Measurements from ENCODE around the gene ANKDD1A.

ANKDD1A gene

GRCh38 chr15:64896371-64897069 is 15.2 kb upstream of the ANKDD1A start:
- no peak for DNase-seq

- DNase-seq: peak; percentile 46
These were observed 14.2 kb upstream of the ANKDD1A start for GRCh38 chr15:64897345-64897985.

GRCh38 chr15:64898406-64898805 is 13.3 kb upstream of the ANKDD1A start:
- no peak for DNase-seq

GRCh38 chr15:64901141-64901540 is 10.6 kb upstream of the ANKDD1A start:
- DNase-seq: no peak

DNA sequence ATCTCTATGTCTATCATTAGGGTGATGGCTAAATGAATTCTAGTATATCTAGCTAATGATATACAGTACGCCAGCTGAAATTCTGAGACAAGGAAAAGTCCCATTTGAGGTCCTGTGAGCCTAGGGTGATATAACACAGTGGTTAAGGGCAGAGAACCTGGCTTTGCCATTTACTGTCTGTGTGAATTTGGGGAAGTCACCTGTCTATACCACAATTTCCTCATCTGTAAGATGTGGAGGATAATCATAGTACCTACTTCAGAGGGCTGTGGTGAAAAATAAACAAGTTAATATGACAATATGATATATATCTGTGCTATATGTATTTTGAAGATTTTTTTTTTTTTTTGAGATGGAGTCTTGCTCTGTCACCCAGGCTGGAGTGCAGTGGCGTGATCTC is 9.8 kb upstream of the ANKDD1A start:
- no peak for DNase-seq

- DNase-seq: no peak
These were observed 8.8 kb upstream of the ANKDD1A start for GRCh38 chr15:64902863-64903262.

- no peak for DNase-seq
These were observed 8.3 kb upstream of the ANKDD1A start for GRCh38 chr15:64903326-64903950.

DNA sequence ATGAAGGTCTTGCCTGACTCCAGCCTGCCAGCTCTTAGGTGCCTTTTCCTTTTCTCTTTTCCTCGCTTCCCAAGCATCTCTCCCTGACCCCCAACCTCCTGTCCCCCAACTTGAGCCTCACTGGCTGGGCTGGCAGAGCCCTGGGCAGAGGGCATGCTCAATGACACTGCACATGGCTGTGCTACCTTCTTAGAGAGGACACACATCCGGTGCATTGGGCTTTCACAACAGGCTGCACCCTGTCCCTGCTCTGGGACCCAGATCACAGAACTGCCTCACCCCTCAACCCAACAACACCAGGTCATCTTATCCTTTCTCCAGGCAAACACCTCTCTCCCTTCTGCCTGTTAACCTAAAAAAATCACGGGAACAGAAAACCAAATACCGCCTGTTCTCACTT is 7.5 kb upstream of the ANKDD1A start:
- no peak for DNase-seq

DNA sequence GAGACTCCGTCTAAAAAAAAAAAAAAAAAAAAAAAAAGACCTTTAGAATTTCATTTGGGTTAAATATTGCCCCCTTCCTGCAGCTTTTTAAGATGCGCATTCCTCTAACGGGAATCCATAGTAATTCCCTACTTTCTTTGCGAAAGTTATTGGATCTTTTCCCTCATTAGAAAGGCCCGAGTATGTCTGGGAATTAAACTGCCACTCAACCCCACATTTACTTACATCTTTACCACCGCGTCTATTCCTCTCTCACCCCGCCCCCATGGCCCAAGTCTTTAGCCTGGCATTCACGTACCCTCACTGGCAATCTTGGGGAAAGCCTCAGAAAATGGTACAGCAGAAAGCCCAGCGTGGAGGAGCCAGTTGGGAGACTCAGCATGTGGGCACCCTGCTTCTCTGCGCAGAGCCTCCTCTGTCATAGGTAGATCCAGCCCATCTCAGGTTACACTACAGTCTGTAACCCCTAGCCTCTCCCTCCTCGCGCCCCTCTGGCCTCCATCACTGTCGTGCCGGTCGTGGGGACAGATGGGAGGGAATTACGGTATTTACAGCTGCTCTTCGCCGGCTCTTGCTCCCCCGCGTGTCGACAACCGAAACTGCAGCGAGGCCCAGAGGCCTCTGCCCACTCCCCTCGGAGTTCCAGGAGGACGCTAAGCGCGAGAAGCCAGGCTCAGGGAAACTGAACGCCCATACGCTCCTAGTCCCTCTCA is 6.4 kb upstream of the ANKDD1A start:
- DNase-seq: peak; percentile 76

DNA sequence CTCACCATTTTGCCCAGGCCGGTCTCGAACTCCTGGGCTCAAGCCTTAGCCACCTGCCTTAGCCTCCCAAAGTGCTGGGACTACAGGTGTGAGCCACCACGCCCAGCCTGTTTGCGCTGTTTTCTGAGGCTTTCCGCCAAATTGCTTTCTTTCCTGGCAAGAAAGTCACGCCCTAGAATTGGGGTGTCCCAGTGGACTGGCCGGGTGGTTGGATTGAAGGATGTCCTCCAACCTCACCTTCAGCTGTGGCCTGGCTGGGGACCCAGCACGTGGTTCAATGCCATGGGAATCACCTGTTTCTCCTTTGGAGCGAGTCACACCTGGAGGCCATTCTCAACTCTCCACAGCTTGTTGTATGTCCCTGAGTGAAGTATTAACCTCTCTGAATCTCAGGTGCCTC is 5.8 kb upstream of the ANKDD1A start:
- no peak for DNase-seq

DNA sequence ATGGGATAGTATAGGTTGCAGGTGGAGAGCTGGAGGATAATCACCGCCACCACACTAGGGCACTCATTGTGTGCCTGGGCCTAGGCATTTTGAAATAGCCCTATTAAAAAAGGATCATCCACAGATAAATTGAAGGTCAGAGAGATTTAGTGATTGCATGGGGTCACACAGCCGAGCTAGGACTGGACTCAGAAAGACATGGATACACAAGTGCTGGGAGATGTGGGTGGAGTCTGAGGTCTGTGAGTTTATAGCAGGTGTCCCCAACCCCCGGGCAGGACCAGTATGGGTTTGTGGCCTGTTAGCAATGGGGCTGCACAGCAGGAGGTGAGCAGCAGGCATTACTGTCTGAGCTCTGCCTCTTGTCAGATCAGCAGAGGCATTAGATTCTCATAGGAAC is 5.3 kb upstream of the ANKDD1A start:
- no peak for DNase-seq

DNA sequence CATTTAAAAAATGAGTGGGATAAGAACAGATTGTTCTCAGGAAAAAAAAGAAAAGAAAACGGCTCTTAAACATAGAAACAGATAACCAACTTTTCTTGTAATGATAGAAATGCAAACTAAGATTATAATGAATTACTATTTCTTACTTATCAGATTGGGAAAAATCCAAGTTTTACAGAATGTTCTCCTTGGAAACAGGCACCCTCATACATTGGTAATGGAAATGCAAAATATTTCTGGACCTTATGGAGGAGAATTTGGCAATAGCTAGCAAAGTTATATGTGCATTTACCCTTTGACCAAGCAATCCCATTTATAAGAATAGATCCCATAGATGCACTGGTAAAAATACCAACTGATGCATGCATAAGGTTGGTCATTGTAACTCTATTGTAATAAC is 3.7 kb upstream of the ANKDD1A start:
- DNase-seq: no peak

- no peak for DNase-seq
These were observed 2.2 kb upstream of the ANKDD1A start for GRCh38 chr15:64909546-64909945.

GRCh38 chr15:64912379-64913325 is 950 bp downstream of the ANKDD1A start:
- DNase-seq: no peak

GRCh38 chr15:64915518-64916227 is 4.0 kb downstream of the ANKDD1A start:
- DNase-seq: no peak

DNA sequence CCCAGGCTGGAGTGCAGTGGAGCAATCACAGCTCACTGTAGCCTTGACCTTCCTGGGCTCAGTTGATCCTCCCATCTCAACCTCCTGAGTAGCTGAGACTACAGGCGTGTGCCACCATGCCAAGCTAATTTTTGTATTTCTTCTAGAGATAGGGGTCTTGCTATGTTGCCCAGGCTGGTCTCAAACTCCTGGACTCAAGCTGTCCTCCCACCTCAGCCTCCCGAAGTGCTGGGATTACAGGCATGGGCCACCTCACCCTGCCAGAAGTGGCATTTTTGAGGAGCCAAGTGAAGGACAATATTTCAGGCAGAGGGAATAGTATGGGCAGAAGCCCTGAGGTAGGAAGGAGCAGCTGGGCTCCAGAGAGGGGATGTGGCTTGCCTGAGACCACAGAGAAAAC is 4.7 kb downstream of the ANKDD1A start:
- no peak for DNase-seq

DNA sequence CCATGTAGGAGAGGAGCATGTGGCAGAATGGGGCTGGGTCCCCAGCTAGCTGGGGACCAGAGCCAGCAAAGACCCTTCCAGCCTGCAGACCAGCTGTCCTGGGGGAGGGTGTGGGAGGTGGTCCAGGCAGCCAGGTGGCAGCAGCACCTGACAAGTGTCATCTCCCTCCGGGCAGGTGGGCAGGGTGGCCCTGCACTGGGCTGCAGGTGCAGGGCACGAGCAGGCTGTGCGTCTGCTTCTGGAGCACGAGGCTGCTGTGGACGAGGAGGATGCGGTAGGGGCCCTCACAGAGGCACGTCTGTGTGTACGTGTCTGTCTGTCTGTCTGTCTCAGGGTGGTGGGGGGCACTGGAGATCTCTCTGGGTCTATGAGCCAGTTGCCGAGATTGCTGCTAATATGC is 5.5 kb downstream of the ANKDD1A start:
- no peak for DNase-seq

GRCh38 chr15:64919721-64920120 is 8.0 kb downstream of the ANKDD1A start:
- DNase-seq: no peak

GRCh38 chr15:64921711-64922110 is 10.0 kb downstream of the ANKDD1A start:
- no peak for DNase-seq

GRCh38 chr15:64923546-64923945 is 11.8 kb downstream of the ANKDD1A start:
- no peak for DNase-seq

GRCh38 chr15:64925335-64926330 is 13.9 kb downstream of the ANKDD1A start:
- DNase-seq: no peak

Data from CD4-positive, alpha-beta T cell treated with Interferon gamma for 1 hour (primary cell).